Glutamatergic neuron (in vitro differentiated cells): ENCODE data around the gene HSPA1A. TPM values are rescaled to one million over a fixed set of nuclear protein-coding genes. Genes with fewer than 3 reads are reported as not detected.
"Not testable (repeated sequence)": the region's sequence is repeated elsewhere in the genome, so short reads cannot be mapped to it uniquely, and the experiment has no call there.

Experiments used
- DNase-seq: peaks from one replicate; pipeline ENCODE4 v3.0.0; 2022
- H3K27ac Mint-ChIP-seq: one replicate; pipeline ENCODE4 v1.8.0; 2020; ENCODE audit warnings: mild to moderate bottlenecking, mixed read lengths, inconsistent platforms; ENCODE audit not compliant: unreplicated experiment
- H3K27me3 Mint-ChIP-seq: one replicate; pipeline ENCODE4 v1.8.0; 2020; ENCODE audit warnings: mild to moderate bottlenecking, moderate library complexity, mixed read lengths, inconsistent platforms; ENCODE audit not compliant: unreplicated experiment
- H3K36me3 Mint-ChIP-seq: one replicate; pipeline ENCODE4 v1.8.0; 2020; ENCODE audit warnings: mild to moderate bottlenecking, mixed read lengths, inconsistent platforms; ENCODE audit not compliant: unreplicated experiment
- H3K4me1 Mint-ChIP-seq: one replicate; pipeline ENCODE4 v1.8.0; 2020; ENCODE audit warnings: mild to moderate bottlenecking, low read depth, mixed read lengths, inconsistent platforms; ENCODE audit not compliant: unreplicated experiment
- H3K4me3 Mint-ChIP-seq: one replicate; pipeline ENCODE4 v1.8.0; 2020; ENCODE audit warnings: mild to moderate bottlenecking, mixed read lengths, inconsistent platforms; ENCODE audit not compliant: unreplicated experiment
- H3K9me3 Mint-ChIP-seq: one replicate; pipeline ENCODE4 v1.8.0; 2020; ENCODE audit warnings: mild to moderate bottlenecking, moderate library complexity, mixed read lengths, inconsistent platforms; ENCODE audit not compliant: unreplicated experiment
- CTCF ChIP-seq: fragments of 200-600 bp; sonication (generic); IDR thresholded peaks from one replicate; pipeline ENCODE4 v1.5.0; 2021; ENCODE audit not compliant: partially characterized antibody, unreplicated experiment
- total RNA-seq: library from RNA; stranded (reverse); fragmentation: NEBNext Ultra II Directional; extraction: Animal tissue kit (Norgen Biotek cat#: 25700); gene quantifications from one replicate; pipeline ENCODE4 v1.2.1, GENCODE V29; 2021; ENCODE audit not compliant: unreplicated experiment

HSPA1A gene
- total RNA-seq, 1 donor from 2014 or later: 54.3 TPM

GRCh38 chr6:31822036-31822821, 6.9 kb downstream of the HSPA1A start:
- peak overlapping the region; percentile 84 for H3K27ac Mint-ChIP-seq
- H3K4me3 Mint-ChIP-seq: peak overlapping the region; percentile 95
- DNase-seq: peak; percentile 31

GRCh38 chr6:31823592-31824196, 8.4 kb downstream of the HSPA1A start:
- peaks cover 11% of the 10 kb centered on the region for H3K9me3 Mint-ChIP-seq
- H3K4me3 Mint-ChIP-seq, H3K36me3 Mint-ChIP-seq: not testable (repeated sequence)

More at GRCh38 chr6:31822036-31822821, 6.9 kb downstream of the HSPA1A start:
- Mint-ChIP-seq H3K4me1 (peaks cover 5% of the 10 kb centered on the region), H3K9me3 (peaks cover 16% of the 10 kb centered on the region), H3K27me3 (peaks cover 9% of the 10 kb centered on the region), H3K36me3 (peaks cover 4% of the 10 kb centered on the region)
- no peak for TF ChIP-seq CTCF

GRCh38 chr6:31825553-31825952, 10.2 kb downstream of the HSPA1A start:
- Mint-ChIP-seq H3K9me3 (peaks cover 16% of the 10 kb centered on the region), H3K4me1 (peaks cover 4% of the 10 kb centered on the region), H3K27me3 (peaks cover 15% of the 10 kb centered on the region), H3K4me3 (peak overlapping the region; percentile 92), H3K27ac (no peak overlapping the region), H3K36me3 (no peaks in the 10 kb centered on the region)
- no peak for DNase-seq
- no peak for TF ChIP-seq CTCF

More at GRCh38 chr6:31823592-31824196, 8.4 kb downstream of the HSPA1A start:
- peaks cover 13% of the 10 kb centered on the region for H3K27me3 Mint-ChIP-seq
- not testable (repeated sequence) for H3K27ac Mint-ChIP-seq, H3K4me1 Mint-ChIP-seq, DNase-seq

GRCh38 chr6:31826793-31827285, 11.5 kb downstream of the HSPA1A start:
- peaks cover 12% of the 10 kb centered on the region for H3K27me3 Mint-ChIP-seq
- no peaks in the 10 kb centered on the region for H3K36me3 Mint-ChIP-seq
- H3K4me3 Mint-ChIP-seq: peak overlapping the region; percentile 92
- TF ChIP-seq CTCF: no peak
- peaks cover 4% of the 10 kb centered on the region for H3K4me1 Mint-ChIP-seq
- DNase-seq: peak; percentile 36
- peak overlapping the region; percentile 96 for H3K27ac Mint-ChIP-seq
- peaks cover 13% of the 10 kb centered on the region for H3K9me3 Mint-ChIP-seq

GRCh38 chr6:31827286-31828079, 12.1 kb downstream of the HSPA1A start, which contains the start of gene HSPA1B:
Gene HSPA1B, plus strand, starts transcription at chr6:31827738. Its CDS starts 213 bp downstream, at chr6:31827951.
- peak; percentile 94 for DNase-seq
- Mint-ChIP-seq H3K27me3 (peaks cover 12% of the 10 kb centered on the region), H3K9me3 (peaks cover 13% of the 10 kb centered on the region), H3K36me3 (no peaks in the 10 kb centered on the region), H3K4me1 (peaks cover 4% of the 10 kb centered on the region), H3K27ac (peak within 1 kb of the TSS; percentile 96), H3K4me3 (peak within 1 kb of the TSS; percentile 92)
- no peak for TF ChIP-seq CTCF
